ENCODE results near the gene ITPR3.

GRCh38 chr6:33579828-33580714 is 41.1 kb upstream of the ITPR3 start, which contains the start of gene BAK1:
- TF ChIP-seq CTCF (conservative IDR thresholded peaks at IDR 0.05): peak; percentile 74
- peak; percentile 51; the same call in 1 of the 2 replicates for TF ChIP-seq ZFX (IDR thresholded peaks at IDR 0.05)

Measured in C4-2B (cell line).